Hepatocyte (in vitro differentiated cells): Measurements from ENCODE around the gene C3orf20. TPM values are rescaled to one million over a fixed set of nuclear protein-coding genes. Genes with fewer than 3 reads are reported as not detected.

Source experiments
- DNase-seq: peaks from one replicate; pipeline ENCODE4 v3.0.0-alpha.2; 2016; ENCODE audit warnings: low spot score
- H2AFZ ChIP-seq: fragments of 200-600 bp; sonication (generic); 2 replicates; pipeline ENCODE4 v1.6.0; 2016; ENCODE audit warnings: antibody characterized with exemption, mild to moderate bottlenecking
- H3K27ac ChIP-seq: fragments of 200-600 bp; sonication (generic); 2 replicates; pipeline ENCODE4 v1.5.1; 2016; ENCODE audit warnings: mild to moderate bottlenecking
- H3K27me3 ChIP-seq: fragments of 200-600 bp; sonication (generic); 2 replicates; pipeline ENCODE4 v1.6.1; 2016
- H3K36me3 ChIP-seq: fragments of 200-600 bp; sonication (generic); replicated peaks from 2 replicates; pipeline ENCODE4 v1.5.1; 2016; ENCODE audit warnings: low read depth; ENCODE audit not compliant: insufficient read depth
- H3K4me1 ChIP-seq: fragments of 200-600 bp; sonication (generic); 2 replicates; pipeline ENCODE4 v1.5.1; 2016; ENCODE audit warnings: mild to moderate bottlenecking, moderate library complexity; ENCODE audit not compliant: insufficient read depth
- H3K4me2 ChIP-seq: fragments of 200-600 bp; sonication (generic); 2 replicates; pipeline ENCODE4 v1.6.0; 2016
- H3K4me3 ChIP-seq: fragments of 200-600 bp; sonication (generic); 2 replicates; pipeline ENCODE4 v1.5.1; 2016; ENCODE audit warnings: mild to moderate bottlenecking
- H3K79me2 ChIP-seq: fragments of 200-600 bp; sonication (generic); 2 replicates; pipeline ENCODE4 v1.6.0; 2017; ENCODE audit warnings: mild to moderate bottlenecking
- H3K9me2 ChIP-seq: fragments of 200-600 bp; sonication (generic); replicated peaks from 2 replicates; pipeline ENCODE4 v1.6.0; 2017; ENCODE audit warnings: mild to moderate bottlenecking; ENCODE audit not compliant: insufficient read depth
- H3K9me3 ChIP-seq: fragments of 200-600 bp; sonication (generic); 2 replicates; pipeline ENCODE4 v1.5.1; 2016; ENCODE audit warnings: low read depth, mild to moderate bottlenecking
- H4K20me1 ChIP-seq: fragments of 200-600 bp; sonication (generic); 2 replicates; pipeline ENCODE4 v1.6.0; 2016; ENCODE audit warnings: mild to moderate bottlenecking; ENCODE audit not compliant: insufficient read depth, poor library complexity, severe bottlenecking
- EZH2 ChIP-seq: fragments of 200-600 bp; sonication (generic); IDR thresholded peaks from 2 replicates; pipeline ENCODE4 v1.6.1; 2016; ENCODE audit warnings: antibody characterized with exemption, mild to moderate bottlenecking, borderline replicate concordance
- EZH2phosphoT487 ChIP-seq: fragments of 200-600 bp; sonication (generic); IDR thresholded peaks from one replicate; pipeline ENCODE4 v1.6.1; 2018; ENCODE audit warnings: antibody characterized with exemption, mild to moderate bottlenecking, low read depth, moderate library complexity; ENCODE audit not compliant: unreplicated experiment, severe bottlenecking
- WGBS: methylation state at CpG from one replicate; pipeline ENCODE4 v1.1.6; 2016; ENCODE audit warnings: low lambda C conversion rate; ENCODE audit errors: missing lambda C conversion rate; 5-methylcytosine and 5-hydroxymethylcytosine counted together
- polyA plus RNA-seq: library from polyadenylated mRNA; unstranded; fragments of >200 nt; fragmentation: Nextera tagmentation; extraction: Ambion mirVana; gene quantifications from 2 replicates; pipeline ENCODE4 v1.2.1, GENCODE V29; 2016
- total RNA-seq: library from RNA; depleted of rRNA; stranded (reverse); fragments of >200 nt; gene quantifications from 2 replicates; pipeline ENCODE4 v1.2.3, GENCODE V29; 2014
- TF ChIP-seq, protein P1 (sequence below): fragments of 200-600 bp; sonication (generic); IDR thresholded peaks from 2 replicates; pipeline ENCODE4 v1.5.1; 2016; ENCODE audit warnings: antibody characterized with exemption, mild to moderate bottlenecking; ENCODE audit not compliant: poor library complexity

C3orf20 gene
- total and polyA plus RNA-seq, 2 experiments from 2014 or later: 0.07 TPM; not detected in 1

GRCh38 chr3:14811684-14812083 is 136.7 kb downstream of the C3orf20 start:
- peak overlapping the region; percentile 63 for H2AFZ ChIP-seq

DNA sequence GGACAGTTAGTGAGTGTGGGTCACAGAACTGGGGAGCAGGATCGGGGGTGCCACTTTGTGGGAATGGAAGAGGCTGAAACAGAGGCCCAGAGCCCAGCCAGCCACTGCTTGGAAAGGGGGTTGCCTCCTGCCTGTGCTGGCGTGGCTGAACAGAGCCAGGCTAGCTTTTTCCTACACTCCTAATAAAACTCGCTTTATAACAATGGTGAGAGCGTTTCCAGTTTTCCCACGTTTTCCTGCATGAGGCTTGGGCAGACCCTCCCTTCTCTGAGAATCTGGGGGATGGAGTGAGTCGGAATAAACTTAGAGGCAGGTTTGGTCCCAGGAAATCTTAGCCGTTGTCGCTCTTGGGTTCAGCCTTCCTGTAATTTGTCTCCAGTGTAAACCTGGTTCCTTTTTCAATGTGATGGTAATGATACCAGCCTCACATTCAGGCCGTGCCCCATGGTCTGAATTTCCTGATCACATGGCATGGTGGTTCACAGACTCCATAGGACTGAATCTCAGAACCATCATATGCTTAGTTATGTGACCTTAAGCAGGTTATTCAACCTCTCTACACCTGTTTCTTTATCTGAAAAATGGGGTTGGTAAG is 137.4 kb downstream of the C3orf20 start:
- Histone ChIP-seq H3K27ac (no peak overlapping the region), H3K9me3 (no peaks in the 10 kb centered on the region), H3K36me3 (no peaks in the 10 kb centered on the region), H3K79me2 (no peaks in the 10 kb centered on the region), H3K4me2 (no peak overlapping the region), H3K4me1 (no peaks in the 10 kb centered on the region), H3K4me3 (no peak overlapping the region), H3K27me3 (peaks cover 72% of the 10 kb centered on the region), H3K9me2 (no peaks in the 10 kb centered on the region), H4K20me1 (no peaks in the 10 kb centered on the region), H2AFZ (no peak overlapping the region)
- WGBS: 73% methylated on average over 9 of the region's 9 CpGs
- TF ChIP-seq EZH2 (no peak), EZH2phosphoT487 (no peak)
- TF ChIP-seq, protein P1, sequence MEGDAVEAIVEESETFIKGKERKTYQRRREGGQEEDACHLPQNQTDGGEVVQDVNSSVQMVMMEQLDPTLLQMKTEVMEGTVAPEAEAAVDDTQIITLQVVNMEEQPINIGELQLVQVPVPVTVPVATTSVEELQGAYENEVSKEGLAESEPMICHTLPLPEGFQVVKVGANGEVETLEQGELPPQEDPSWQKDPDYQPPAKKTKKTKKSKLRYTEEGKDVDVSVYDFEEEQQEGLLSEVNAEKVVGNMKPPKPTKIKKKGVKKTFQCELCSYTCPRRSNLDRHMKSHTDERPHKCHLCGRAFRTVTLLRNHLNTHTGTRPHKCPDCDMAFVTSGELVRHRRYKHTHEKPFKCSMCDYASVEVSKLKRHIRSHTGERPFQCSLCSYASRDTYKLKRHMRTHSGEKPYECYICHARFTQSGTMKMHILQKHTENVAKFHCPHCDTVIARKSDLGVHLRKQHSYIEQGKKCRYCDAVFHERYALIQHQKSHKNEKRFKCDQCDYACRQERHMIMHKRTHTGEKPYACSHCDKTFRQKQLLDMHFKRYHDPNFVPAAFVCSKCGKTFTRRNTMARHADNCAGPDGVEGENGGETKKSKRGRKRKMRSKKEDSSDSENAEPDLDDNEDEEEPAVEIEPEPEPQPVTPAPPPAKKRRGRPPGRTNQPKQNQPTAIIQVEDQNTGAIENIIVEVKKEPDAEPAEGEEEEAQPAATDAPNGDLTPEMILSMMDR: no peak
- DNase-seq: no peak

More at GRCh38 chr3:14811684-14812083, 136.7 kb downstream of the C3orf20 start:
- TF ChIP-seq EZH2 (no peak), EZH2phosphoT487 (no peak)
- TF ChIP-seq, protein P1: no peak
- Histone ChIP-seq H3K4me2 (peak overlapping the region; percentile 90), H3K4me3 (no peak overlapping the region), H3K9me2 (no peaks in the 10 kb centered on the region), H3K4me1 (no peaks in the 10 kb centered on the region), H3K36me3 (no peaks in the 10 kb centered on the region), H4K20me1 (no peaks in the 10 kb centered on the region), H3K27me3 (peaks cover 72% of the 10 kb centered on the region), H3K9me3 (no peaks in the 10 kb centered on the region), H3K27ac (no peak overlapping the region), H3K79me2 (no peaks in the 10 kb centered on the region)
- no peak for DNase-seq
- 54% methylated on average over 7 of the region's 7 CpGs for WGBS

- Histone ChIP-seq H3K9me2 (no peaks in the 10 kb centered on the region), H4K20me1 (no peaks in the 10 kb centered on the region), H3K4me1 (no peaks in the 10 kb centered on the region), H3K79me2 (no peaks in the 10 kb centered on the region), H2AFZ (no peak overlapping the region), H3K4me3 (no peak overlapping the region), H3K36me3 (no peaks in the 10 kb centered on the region), H3K27me3 (peaks cover 56% of the 10 kb centered on the region), H3K4me2 (no peak overlapping the region), H3K27ac (no peak overlapping the region), H3K9me3 (no peaks in the 10 kb centered on the region)
- 77% methylated on average over 4 of the region's 4 CpGs for WGBS
- TF ChIP-seq, protein P1: no peak
- no peak for TF ChIP-seq EZH2
- no peak for TF ChIP-seq EZH2phosphoT487
- no peak for DNase-seq
These were observed 139.5 kb downstream of the C3orf20 start for GRCh38 chr3:14814411-14814871.
